GM19328 (cell line): ENCODE measurements around the gene TBK1.
"Not testable (repeated sequence)": the region's sequence is repeated elsewhere in the genome, so short reads cannot be mapped to it uniquely, and the experiment has no call there.

Experiments used
- ATAC-seq: cut with Tn5 transposase; IDR thresholded peaks from one replicate; pipeline ENCODE4 v1.9.1; 2021; ENCODE audit warnings: mild to moderate bottlenecking, moderate library complexity; ENCODE audit not compliant: unreplicated experiment

Gene TBK1

GRCh38 chr12:64538121-64538520 lies 86.2 kb downstream of the TBK1 start:
- no peak for ATAC-seq

DNA sequence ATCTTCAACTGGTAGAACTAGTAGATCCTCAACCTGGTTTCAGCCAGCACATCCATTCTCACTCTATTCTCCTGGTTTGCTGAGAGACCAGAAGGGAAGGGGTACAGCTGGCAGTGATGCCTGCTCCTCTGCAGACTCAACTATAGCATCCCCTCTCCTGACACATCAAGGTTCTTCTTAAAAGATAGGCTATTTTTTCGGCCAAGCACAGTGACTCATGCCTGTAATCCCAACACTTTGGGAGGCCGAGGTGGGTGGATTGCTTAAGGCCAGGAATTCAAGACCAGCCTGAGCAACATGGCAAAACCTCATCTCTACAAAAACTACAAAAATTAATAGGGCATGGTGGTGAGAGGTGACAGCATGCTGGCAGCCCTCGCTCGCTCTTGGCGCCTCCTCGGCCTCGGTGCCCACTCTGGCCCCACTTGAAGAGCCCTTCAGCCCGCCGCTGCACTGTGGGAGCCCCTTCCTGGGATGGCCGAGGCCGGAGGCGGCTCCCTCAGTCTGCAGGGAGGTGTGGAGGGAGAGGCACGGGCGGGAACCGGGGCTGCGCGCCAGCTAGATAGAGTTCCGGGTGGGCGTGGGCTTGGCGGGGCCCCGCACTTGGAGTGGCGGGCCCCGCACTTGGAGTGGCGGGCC lies 90.6 kb downstream of the TBK1 start:
- not testable (repeated sequence) for ATAC-seq

DNA sequence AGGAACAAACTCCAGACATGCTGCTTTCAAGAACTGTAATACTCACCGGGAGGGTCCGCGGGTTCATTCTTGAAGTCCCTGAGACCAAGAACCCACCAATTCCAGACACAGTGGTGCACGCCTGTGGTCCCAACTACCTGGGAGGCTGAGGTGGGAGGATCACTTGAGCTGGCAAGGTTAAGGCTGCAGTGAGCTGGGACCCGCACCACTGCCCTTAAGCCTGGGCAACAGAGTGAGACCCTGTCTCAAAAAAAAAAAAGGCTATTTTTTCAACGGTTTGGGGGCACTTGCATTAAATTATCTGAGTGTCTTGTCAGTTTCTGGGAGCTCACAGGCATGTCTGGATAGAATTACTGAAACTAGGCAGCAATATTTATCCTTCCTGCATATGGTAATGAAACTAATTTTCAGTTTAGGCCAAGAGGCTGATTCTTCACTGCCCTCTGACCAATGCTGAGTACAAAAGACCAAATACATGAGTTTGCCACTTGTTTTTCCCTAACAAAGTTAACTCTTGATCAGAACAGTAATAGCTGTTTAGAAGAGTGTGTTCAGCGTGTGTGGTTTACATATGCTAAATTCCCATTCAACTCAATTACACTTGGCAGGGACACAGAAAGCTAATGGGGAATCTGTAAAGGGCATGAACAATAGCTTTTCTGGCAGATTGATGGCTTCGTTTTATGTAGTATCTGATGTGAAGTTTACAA lies 92.6 kb downstream of the TBK1 start:
- ATAC-seq: no peak

GRCh38 chr12:64545081-64545382 lies 93.1 kb downstream of the TBK1 start:
- ATAC-seq: no peak

GRCh38 chr12:64549108-64549507 lies 97.2 kb downstream of the TBK1 start:
- no peak for ATAC-seq

DNA sequence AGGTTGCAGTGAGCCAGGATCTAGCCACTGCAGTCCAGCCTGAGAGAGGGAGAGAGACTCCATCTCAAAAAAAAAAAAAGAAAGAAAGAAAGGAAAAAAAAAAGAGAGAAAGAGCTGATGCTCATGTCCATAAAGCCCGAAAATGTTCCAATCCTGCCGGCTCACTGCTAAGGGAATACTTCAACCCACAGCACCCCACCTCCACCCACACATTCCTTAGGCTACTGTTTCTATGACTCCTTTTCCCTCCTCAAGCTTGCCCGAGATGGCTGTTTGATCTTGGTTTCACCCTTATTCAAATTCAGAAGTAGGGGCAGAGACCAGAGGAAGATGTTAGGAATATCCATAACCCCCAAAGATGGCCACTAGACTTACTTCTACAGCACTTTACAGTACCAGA lies 98.8 kb downstream of the TBK1 start:
- no peak for ATAC-seq

DNA sequence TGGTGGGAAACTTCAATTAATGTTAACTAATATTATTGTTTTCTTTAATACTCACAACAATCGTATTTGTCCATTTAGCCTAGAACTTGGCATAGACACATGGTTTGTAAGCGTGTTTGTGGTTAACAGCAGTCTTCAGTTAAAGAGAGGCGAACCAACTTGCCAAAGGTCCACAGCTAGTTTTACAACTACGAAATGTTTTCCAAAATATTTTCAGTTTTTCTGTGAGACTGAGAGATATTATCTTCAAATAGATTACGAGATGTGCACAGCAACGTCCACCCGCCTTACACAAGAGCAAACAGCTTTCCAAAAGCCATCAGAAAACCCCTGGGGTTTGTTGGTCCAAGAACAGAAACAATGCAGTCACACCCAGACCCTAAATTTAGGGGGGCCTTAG lies 99.8 kb downstream of the TBK1 start:
- no peak for ATAC-seq
